CD1c-positive myeloid dendritic cell (primary cell): ENCODE measurements around the gene ASAP3.
A peak's percentile ranks its signal among the peaks of the same experiment; 100 is the strongest.
"Not testable (repeated sequence)": the region's sequence is repeated elsewhere in the genome, so short reads cannot be mapped to it uniquely, and the experiment has no call there.

ENCODE experiments used
- DNase-seq: peaks from one replicate; pipeline ENCODE4 v3.0.0-alpha.2; 2016; ENCODE audit errors: extremely low spot score

Gene ASAP3

DNA sequence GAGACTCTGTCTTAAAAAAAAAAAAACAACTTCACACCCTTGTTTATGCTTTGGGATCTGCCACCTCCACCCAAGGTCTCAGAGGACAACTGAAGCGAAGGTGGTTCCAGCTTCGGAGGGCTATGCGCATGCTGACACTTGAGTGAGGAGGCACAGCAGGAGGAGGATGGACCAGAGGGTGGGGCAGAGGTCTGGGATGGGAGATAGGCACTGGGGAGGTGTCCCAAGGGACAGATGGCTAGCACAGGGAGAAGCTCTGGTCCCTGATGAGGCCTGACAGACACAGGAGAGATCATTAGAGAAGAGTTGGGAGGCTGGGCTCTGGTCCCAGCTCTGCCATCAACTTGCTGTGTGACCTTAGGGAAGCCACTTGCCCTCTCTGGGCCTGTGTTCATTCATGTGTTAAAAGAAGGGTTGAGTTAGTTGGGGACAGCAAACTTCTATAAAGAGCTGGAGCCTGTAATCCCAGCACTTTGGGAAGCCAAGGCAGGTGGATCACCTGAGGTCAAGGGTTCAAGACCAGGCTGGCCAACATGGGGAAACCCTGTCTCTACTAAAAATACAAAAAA is 30.2 kb upstream of the ASAP3 start:
- no peak for DNase-seq

DNA sequence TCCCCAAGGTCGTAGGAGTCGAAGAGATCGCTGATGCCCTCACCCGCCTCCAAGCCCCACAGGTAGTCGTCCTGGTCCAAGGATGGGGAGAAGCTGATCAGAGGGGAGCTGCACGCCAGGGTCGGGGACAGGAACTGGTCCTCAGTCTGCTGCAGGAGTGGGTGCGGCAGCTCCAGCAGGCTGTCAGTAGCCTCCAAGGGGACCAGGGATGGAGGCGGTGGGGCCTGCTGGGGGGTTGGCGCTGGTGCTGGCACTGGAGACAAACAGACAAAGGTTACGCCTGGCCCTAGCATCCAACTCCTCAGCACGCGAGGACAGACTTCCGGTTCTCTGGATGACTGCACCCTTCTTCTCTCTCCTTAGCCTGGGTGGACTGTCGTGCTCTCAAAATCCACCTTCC is 25.9 kb upstream of the ASAP3 start:
- DNase-seq: no peak

DNA sequence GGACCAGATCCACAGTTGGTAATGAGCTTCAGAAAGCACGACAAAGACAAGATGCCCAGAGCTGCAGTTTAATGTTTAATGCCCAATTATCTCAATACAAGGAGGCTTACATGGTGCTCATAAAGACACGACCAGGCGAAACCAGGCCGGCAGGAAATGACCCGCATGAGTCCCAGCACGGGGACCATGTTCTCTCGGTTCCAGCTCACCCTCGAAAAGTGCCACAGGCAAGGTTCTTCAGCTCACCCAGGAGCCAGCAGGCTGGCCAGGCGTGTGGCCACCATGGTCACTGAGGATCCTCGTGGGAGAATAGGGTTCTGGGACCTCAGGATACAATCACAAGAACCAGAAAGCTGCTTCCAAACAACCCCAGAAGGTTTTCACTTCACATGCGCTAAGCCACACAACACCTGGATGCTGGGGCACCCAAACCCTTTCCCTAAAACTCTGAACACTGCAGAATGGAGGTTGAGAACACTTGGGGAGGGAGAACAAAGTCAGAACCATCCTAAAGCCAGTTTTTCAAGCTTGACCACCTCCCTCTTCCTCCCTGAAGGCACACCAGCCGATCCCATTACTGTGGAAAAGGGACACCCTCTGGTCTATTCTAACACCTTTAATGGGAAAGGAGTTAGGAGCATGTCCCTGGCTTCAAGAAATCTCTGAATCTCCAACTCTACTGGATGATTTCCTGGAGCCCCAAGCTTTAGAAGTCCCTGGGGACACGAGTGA is 22.6 kb upstream of the ASAP3 start:
- DNase-seq: no peak

DNA sequence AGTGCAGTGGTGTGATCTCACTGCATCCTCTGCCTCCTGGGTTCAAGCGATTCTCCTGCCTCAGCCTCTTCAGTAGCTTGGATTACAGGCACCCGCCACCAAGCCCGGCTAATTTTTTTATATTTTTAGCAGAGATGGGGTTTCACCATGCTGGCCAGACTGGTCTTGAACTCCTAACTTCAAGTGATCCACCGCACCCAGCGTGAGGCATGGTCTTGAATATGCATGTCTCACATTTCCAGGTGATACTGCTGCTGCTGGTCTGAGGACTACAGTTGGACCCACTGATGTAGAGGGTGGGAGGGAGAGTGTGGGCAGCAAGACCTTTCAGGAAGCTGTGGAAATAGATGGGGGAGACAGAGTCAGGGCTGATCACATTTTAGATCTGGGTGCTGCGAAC is 21.9 kb upstream of the ASAP3 start:
- DNase-seq: no peak

DNA sequence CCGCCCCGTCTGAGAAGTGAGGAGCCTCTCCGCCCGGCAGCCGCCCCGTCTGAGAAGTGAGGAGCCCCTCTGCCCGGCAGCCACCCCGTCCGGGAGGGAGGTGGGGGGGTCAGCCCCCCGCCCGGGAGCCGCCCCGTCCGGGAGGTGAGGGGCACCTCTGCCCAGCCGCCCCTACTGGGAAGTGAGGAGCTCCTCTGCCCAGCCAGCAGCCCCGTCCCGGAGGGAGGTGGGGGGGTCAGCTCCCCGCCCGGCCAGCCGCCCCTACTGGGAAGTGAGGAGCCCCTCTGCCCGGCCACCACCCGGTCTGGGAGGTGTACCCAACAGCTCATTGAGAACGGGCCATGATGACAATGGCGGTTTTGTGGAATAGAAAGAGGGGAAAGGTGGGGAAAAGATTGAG is 20.2 kb upstream of the ASAP3 start:
- DNase-seq: not testable (repeated sequence)

DNA sequence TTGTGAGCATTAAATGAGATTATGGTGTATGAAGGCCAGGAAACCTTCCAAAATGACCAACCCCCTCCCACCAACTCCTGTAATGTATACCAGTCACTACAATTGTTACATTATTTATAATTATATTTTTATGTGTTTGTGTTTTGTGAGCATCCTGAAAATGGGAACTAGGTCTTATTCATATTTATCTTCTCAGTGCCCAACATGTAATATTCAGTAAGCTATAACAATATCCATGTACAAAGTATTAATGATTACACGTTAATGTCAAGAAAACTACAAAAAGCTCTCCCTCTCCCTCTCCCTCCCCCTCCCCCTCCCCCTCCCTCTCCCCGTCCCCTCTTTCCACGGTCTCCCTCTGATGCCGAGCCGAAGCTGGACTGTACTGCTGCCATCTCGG is 19.0 kb upstream of the ASAP3 start:
- no peak for DNase-seq

DNA sequence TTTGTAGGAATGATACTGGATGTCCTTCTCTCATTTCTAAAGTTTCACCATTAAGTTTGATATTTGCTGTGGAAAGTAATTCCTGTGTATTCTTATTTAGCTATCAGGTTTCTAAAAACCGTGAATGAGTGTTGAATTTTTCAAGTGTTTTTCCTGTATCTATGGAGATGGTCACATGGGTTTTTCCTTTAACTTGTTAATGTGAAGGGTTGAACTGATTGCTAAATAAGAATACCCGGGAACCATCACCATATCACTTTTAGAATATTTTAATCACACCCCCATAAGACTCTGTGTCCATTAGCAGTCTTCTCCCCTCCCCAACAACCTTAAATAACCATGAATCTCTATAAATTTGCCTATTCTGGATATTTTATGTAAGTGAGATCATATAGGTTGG is 16.5 kb upstream of the ASAP3 start:
- no peak for DNase-seq

DNA sequence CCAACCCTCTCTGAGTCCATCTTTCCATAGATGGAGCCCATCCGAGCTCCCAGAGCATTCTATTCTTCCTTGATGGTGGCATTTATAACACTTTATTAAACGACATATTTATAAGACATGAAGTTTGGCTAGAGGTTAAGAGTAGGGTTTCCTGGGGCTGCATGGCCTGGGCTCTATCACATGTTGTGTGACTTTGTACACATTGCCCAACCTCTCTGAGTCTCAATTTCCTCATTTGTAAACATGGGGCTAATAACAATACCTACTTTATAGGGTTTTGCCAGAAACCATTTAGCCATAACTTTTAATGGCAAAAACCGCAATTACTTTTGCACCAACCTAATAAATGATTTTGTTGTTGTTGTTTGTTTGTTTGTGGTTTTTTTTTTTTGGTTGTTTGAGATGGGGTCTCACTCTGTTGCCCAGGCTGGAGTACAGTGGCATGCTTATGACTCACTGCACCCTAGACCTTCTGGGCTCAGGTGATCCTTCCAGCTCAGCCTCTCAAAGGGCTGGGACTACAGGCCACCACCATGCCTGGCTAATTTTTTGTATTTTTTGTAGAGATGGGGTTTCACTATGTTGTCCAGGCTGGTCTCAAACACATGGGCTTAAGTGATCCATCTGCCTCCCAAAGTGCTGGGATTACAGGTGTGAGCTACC is 13.9 kb upstream of the ASAP3 start:
- DNase-seq: peak; percentile 66

DNA sequence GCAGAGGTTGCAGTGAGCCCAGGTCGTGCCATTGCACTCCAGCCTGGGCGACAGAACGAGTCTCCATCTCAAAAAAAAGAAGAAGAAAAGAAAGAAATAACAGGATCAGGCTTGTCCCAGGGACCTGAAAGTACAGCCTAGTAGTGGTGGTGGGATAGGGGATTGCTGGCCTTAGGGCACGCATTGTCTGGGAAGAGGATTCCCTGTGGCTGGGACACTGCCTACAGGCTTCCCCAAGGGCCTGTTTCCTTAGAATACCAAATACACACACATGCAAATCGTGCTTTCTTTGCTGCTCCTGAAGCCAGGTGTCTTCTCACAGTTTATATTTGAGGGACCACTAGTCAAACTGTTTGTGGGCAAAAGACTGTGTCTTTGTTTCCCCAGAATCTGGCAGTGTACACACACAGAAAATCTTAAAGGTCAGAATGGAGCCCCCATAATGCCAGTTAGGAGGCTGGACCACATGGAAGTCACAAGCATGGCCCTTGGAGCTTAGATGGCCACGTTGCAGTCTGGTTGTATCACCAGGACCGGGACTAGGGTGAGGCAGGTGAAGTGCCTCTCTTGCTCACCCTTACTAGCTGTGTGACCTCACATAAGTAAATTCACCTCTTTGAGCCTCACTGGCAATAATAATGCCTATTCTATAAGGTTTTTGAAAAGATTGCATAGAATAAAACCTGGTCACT is 12.7 kb upstream of the ASAP3 start:
- no peak for DNase-seq

DNA sequence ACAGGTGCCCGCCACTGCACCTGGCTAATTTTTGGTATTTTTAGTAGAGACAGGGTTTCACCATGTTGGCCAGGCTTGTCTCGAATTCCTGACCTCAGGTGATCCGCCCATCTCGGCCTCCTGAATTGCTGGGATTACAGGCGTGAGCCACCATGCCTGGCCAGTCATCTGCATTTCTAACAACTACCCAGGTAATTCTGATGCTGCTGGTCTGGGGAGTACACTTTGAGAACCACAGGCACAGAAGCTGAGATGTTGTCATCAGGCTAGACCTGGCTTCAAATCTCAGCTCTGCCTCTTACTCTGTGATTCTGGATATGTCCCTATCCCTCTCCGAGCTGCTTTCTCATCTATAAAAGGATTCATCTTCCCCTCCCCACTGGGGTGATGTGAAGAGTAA is 10.9 kb upstream of the ASAP3 start:
- DNase-seq: not testable (repeated sequence)

DNA sequence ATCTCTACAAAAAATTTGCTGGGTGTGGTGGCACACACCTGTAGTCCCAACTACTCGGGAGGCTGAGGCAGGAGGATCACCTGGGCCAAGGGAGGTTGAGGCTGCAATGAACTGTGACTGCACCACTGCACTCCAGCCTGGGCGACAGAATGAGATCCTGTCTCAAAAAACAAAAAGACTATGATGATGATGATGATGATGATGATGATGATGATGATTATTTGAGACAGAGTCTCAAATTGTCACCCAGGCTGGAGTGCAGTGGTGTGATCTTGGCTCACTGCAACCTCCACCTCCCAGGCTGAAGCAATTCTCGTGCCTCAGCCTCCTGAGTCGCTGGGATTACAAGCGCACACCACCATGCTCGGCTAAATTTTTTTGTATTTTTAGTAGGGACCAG is 8.8 kb upstream of the ASAP3 start:
- DNase-seq: not testable (repeated sequence)

DNA sequence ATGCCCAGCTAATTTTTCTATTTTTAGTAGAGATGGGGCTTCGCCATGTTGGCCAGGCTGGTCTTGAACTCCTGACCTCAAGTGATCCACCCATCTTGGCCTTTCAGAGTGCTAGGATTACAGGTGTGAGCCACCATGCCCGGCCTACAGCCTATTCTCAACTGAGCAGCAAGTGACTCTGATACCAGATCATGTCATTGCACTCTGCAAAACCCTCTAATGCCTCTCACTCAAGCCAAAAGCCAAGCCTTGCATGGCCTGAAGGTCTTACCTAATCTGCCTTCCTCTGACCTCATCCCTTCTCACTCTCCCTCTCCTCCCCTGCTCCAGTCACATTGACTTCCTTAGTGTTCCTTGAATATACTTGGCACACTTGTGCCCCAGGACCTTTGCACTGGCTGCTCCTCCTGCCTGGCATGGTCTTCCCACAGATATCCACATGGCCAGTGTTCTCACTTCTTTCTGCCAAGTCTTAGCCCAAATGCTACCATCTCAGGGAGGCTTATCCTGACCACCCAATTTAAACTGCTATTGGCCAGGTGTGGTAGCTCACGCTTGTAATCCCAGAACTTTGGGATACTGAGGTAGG is 8.2 kb upstream of the ASAP3 start:
- DNase-seq: no peak

DNA sequence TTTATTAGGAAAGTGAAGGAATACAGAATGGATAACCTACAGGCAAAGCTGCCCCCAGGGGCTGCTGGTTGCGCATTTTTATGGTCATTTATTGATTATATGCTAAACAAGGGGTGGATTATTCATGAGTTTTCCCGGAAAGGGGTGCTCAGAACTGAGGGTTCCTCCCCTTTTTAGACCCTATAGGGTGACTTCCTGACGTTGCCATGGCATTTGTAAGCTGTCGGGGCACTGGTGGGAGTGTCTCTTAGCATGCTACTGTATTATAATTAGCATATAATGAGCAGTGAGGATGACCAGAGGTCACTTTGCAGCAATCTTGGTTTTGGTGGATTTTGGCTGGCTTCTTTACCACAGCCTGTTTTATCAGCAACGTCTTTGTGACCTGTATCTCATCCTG is 5.9 kb upstream of the ASAP3 start:
- DNase-seq: no peak

DNA sequence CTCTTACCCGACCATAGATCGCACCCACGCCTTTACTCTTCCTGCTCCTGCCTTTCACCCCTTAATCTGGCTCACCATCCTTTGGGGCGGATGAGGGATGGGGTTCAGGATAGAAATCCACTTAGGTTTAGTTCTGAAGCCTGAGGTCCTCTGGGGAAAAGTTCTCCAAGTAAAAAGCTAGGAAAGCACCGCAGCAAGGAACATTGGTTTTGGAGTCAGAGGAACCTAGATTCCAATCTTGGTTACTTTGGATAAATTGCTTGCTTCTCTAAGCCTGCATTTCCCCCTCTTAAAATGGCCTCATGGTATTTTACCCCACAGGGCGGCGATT is 988 bp upstream of the ASAP3 start:
- no peak for DNase-seq

DNA sequence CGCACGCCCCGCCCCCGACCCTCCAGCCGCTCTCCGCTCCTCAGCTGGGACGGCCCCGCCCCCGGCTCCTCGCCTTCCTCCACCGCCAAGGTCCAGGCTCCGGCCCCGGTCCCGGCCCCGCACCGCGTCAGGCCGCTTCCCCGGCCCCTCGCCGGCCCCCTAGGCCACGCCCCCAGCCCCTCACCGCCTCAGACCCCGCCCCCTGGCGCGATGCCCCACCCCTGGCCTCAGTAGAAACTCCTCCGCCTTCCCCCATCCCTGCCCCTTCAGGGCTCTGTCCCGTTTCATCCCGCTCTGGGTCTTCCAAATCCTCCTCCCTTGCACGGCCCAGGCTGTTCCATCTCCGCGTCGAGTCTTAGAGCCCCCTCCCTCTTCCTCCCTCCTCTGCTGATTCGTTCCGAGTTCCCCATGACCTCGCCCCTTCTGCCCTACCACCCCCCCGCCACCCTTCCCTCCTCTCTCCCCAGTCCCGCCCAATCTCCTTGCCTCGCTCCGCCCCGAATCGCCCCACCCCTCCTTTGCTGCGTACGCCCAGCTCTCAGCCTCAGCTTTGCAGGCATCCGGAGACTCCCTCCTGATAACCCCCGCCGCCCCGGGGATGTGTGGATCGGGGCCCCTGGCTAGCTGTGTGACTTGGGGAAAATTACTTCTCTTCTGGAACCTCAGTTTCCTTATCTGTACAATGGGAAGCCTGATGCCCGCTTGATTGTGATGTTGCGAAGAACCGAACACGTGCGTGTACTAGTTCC is 448 bp upstream of the ASAP3 start:
- DNase-seq: peak; percentile 81

DNA sequence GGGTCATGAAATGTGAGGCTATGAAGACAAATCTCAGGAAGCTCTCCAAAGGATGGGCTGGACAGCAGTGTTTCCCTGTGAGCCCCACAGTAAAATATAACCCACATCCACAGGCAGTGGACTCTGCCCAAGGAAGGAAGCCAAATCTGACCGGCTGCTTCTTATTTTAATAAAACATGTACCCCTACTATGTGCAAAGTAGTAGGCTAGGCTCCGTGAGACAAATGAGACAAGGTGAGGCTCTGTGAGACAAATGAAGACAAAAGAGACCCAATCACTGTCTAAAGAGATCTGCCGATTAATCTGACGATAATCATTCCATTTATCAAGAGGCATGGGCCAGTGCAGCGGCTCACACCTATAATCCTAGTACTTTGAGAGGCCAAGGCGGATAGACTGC is 2.1 kb downstream of the ASAP3 start:
- no peak for DNase-seq

DNA sequence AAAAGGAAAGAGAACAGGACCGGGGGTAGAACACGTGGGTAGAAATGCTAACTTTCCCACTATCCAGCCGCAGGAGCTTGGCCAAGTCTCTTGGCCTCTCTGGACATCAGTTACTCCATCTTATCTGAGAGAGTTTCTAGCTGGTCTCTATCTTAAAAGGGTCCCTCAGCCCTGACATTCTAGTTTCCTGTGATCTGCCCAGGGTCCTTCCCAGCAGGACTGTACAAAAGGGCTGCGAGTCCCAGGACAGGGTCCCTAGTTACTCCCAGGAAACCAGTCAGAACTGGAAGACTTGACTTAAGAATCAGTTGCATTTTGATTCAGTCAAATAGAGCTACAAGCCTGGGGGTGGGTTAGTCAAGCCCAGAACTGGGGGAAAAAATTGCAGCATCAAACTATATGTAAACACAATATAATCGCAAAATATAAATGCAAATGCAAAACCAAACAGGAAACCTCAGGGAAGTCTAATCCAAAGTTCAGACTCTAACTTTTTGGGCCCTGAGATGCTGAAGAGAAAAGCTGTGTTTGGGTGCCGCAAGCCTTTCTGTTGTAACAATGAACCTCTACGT is 2.9 kb downstream of the ASAP3 start:
- DNase-seq: no peak

DNA sequence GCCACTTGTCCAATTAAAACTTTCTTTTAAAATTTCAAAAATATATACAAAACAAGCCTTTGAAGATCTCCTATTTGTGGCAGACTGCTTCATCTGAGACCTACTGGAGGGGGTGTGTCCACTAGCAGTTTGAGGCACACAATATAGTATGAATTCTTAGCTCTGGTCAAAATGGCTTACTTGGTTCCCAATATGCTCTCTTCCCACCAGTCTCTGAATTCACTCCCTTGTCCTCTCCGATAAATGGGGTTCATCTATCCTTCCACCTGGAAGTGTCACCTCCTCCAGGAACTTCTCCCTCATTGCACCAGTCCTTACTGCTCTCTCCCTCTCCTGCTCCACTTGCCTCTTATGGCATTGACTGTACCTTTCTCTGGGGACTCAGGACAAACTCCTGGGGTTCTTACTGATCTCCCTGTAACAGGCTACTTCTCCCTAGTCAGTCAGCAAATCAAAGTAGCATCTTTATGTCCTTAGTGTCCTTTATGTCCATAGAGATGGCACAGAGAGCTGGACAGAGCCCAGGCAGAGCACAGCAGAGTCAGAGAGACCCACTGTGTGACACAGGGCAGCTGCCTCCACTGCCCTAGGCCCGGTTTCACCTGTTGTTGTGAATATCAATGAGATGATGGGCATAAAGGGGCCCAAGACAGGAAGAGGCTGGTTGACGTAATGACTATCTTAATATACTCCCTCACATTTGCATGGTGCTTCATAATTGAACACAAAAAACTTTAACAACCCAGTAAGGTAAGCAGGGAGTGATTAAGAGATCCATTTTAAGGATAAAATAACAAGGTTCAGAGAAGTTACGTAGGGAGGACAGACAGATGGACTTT is 3.6 kb downstream of the ASAP3 start:
- DNase-seq: no peak

DNA sequence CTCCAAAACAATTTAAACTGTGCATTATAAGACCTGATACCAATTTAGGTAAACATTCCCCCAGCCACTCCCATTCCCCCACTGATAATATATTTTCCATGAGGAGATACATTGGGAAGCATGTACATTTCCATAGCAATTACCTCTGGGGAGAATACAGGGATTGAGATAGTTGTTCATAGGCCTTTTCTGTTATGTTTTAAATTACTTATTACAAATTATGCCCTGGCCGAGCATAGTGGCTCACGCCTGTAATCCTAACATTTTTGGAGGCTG is 4.4 kb downstream of the ASAP3 start:
- no peak for DNase-seq

DNA sequence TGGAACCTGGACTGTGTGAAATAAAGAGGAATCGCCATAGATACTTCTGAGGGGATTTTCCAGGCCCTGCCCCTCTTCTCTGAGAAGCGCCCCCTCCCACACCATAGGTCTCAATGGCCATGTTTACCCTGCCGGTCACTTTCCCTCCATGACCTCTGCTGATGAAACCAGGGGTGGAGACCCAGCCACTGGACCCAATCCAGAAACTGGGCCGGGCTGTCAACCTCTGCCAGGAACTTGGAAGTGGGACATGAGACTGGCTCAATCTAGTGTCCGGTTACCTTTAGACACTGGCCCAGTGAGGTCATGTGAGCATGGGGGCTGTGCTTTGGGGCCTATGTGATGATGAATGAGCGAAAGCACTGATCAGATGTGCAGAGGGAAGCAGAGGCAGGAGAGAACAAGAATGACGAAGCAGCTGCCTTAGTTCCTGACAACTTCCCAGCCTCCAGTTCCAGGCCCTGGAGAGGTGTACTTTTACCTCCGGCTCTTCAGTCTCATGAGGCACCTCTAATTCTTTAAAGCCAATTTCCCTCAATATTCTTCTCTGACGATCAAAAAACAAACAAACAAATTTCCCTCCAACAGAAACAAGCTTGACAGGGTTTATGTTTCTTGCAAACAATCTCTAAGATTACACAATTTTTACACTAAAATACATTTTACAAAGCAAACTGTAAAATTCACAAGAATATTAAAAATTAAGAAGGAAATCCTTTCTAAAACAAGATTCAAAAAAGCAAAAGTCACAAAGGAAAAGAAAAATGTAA is 4.9 kb downstream of the ASAP3 start:
- no peak for DNase-seq
